Astrocyte (in vitro differentiated cells and primary cell): ENCODE measurements around the gene PTPN1. TPM values are rescaled to one million over a fixed set of nuclear protein-coding genes. Genes with fewer than 3 reads are reported as not detected.

ENCODE experiments used
- DNase-seq: peaks from one replicate; pipeline ENCODE4 v3.0.0-alpha.2; 2010; ENCODE audit warnings: low read depth
- FAIRE-seq: peaks from 2 replicates; lab custom pipeline; 2011; peaks lifted over from hg19 to GRCh38; lab: Jason Lieb, UNC
- H2AFZ ChIP-seq: 2 replicates; pipeline ENCODE4 v1.6.0; 2012; ENCODE audit warnings: low read depth, low read length, inconsistent platforms
- H3K27ac ChIP-seq: 2 replicates; pipeline ENCODE4 v1.5.1; 2011; ENCODE audit warnings: low read depth, low read length, inconsistent platforms
- H3K27me3 ChIP-seq: 2 replicates; pipeline ENCODE4 v1.6.0; 2011; ENCODE audit warnings: low read length, inconsistent platforms; ENCODE audit not compliant: insufficient read depth
- H3K36me3 ChIP-seq: 2 replicates; pipeline ENCODE4 v1.5.1; 2011; ENCODE audit warnings: low read length, inconsistent platforms; ENCODE audit not compliant: insufficient read depth
- H3K4me1 ChIP-seq: 2 replicates; pipeline ENCODE4 v1.5.1; 2011; ENCODE audit warnings: low read length, inconsistent platforms; ENCODE audit not compliant: insufficient read depth
- H3K4me2 ChIP-seq: 2 replicates; pipeline ENCODE4 v1.6.0; 2012; ENCODE audit warnings: low read length, inconsistent platforms
- H3K4me3 ChIP-seq: 2 replicates; pipeline ENCODE4 v1.5.1; 2011; ENCODE audit warnings: low read depth, mild to moderate bottlenecking, low read length, inconsistent platforms; ENCODE audit not compliant: insufficient read depth
- H3K79me2 ChIP-seq: 2 replicates; pipeline ENCODE4 v1.6.0; 2012; ENCODE audit warnings: mild to moderate bottlenecking, low read length, inconsistent platforms; ENCODE audit not compliant: insufficient read depth
- H3K9ac ChIP-seq: 2 replicates; pipeline ENCODE4 v1.6.0; 2012; ENCODE audit warnings: mild to moderate bottlenecking, low read length, inconsistent platforms
- H3K9me3 ChIP-seq: 2 replicates; pipeline ENCODE4 v1.5.1; 2012; ENCODE audit warnings: low read depth, mild to moderate bottlenecking, low read length, inconsistent platforms; ENCODE audit not compliant: insufficient read depth
- H4K20me1 ChIP-seq: 2 replicates; pipeline ENCODE4 v1.6.0; 2012; ENCODE audit warnings: low read length, inconsistent platforms; ENCODE audit not compliant: insufficient read depth
- H3K27ac Mint-ChIP-seq: one replicate; pipeline ENCODE4 v1.8.0; 2021; ENCODE audit warnings: mild to moderate bottlenecking, mixed read lengths; ENCODE audit not compliant: unreplicated experiment
- H3K27me3 Mint-ChIP-seq: one replicate; pipeline ENCODE4 v1.8.0; 2021; ENCODE audit warnings: low read depth, mixed read lengths; ENCODE audit not compliant: unreplicated experiment
- H3K36me3 Mint-ChIP-seq: one replicate; pipeline ENCODE4 v1.8.0; 2021; ENCODE audit warnings: low read depth, mixed read lengths; ENCODE audit not compliant: unreplicated experiment
- H3K4me1 Mint-ChIP-seq: one replicate; pipeline ENCODE4 v1.8.0; 2021; ENCODE audit warnings: low read depth, mixed read lengths; ENCODE audit not compliant: unreplicated experiment
- H3K4me3 Mint-ChIP-seq: one replicate; pipeline ENCODE4 v1.8.0; 2021; ENCODE audit warnings: mild to moderate bottlenecking, moderate library complexity, mixed read lengths; ENCODE audit not compliant: unreplicated experiment
- H3K9me3 Mint-ChIP-seq: one replicate; pipeline ENCODE4 v1.8.0; 2021; ENCODE audit warnings: mild to moderate bottlenecking, mixed read lengths; ENCODE audit not compliant: unreplicated experiment
- CTCF ChIP-seq: IDR thresholded peaks from 2 replicates; pipeline ENCODE4 v1.5.1; 2011; ENCODE audit warnings: low read depth, mild to moderate bottlenecking, inconsistent platforms, low read length, moderate library complexity; ENCODE audit not compliant: insufficient read depth
- EZH2 ChIP-seq: IDR thresholded peaks from 2 replicates; pipeline ENCODE4 v1.6.1; 2012; ENCODE audit warnings: mild to moderate bottlenecking, low read length, inconsistent platforms; ENCODE audit not compliant: insufficient read depth
- total RNA-seq: library from RNA; stranded (reverse); gene quantifications from 2 replicates; pipeline ENCODE4 v1.2.1, GENCODE V29; 2021

PTPN1 gene
- total RNA-seq, 1 donor from 2014 or later: 64.9 TPM

DNA sequence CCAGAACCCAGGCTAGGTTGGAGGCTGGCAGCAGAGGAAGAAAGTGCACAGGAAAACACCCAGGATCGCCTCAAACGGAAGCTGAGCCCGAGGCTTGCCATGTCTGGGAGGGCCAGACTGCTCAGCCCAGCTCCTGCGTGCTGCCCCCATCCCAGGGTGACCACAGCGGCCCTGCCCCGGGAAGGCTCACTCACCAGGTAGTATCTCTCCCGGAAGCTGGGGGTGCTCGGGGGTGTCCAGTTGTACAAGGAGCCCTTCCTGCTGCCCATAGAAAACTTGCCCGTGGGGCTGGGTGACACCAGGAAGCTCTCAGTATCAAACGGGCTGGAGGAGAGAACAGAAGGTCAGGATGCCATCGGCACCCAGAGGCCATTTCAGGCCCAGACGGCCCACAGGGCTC lies 94.3 kb downstream of the PTPN1 start:
- Mint-ChIP-seq H3K27me3 (peaks cover 10% of the 10 kb centered on the region), H3K9me3 (no peaks in the 10 kb centered on the region), H3K36me3 (no peaks in the 10 kb centered on the region), H3K4me1 (no peaks in the 10 kb centered on the region), H3K4me3 (no peak overlapping the region), H3K27ac (no peak overlapping the region)
- Histone ChIP-seq H3K9me3 (no peaks in the 10 kb centered on the region), H3K4me1 (no peaks in the 10 kb centered on the region), H3K4me2 (no peak overlapping the region), H3K4me3 (no peak overlapping the region), H3K79me2 (no peaks in the 10 kb centered on the region), H3K27me3 (no peaks in the 10 kb centered on the region), H3K9ac (no peak overlapping the region), H4K20me1 (no peaks in the 10 kb centered on the region), H2AFZ (no peak overlapping the region), H3K36me3 (no peaks in the 10 kb centered on the region), H3K27ac (no peak overlapping the region)
- no peak for DNase-seq
- TF ChIP-seq CTCF: no peak
- TF ChIP-seq EZH2: no peak
- no peak for FAIRE-seq

- Histone ChIP-seq H3K36me3 (no peaks in the 10 kb centered on the region), H2AFZ (no peak overlapping the region), H3K4me3 (no peak overlapping the region), H3K27ac (no peak overlapping the region), H3K4me1 (no peaks in the 10 kb centered on the region), H3K4me2 (no peak overlapping the region), H3K27me3 (no peaks in the 10 kb centered on the region), H3K9me3 (no peaks in the 10 kb centered on the region), H4K20me1 (no peaks in the 10 kb centered on the region), H3K79me2 (no peaks in the 10 kb centered on the region), H3K9ac (no peak overlapping the region)
- Mint-ChIP-seq H3K9me3 (no peaks in the 10 kb centered on the region), H3K4me3 (no peak overlapping the region), H3K27ac (no peak overlapping the region), H3K36me3 (no peaks in the 10 kb centered on the region), H3K4me1 (no peaks in the 10 kb centered on the region), H3K27me3 (peaks cover 9% of the 10 kb centered on the region)
- FAIRE-seq (no peak), DNase-seq (no peak)
- TF ChIP-seq EZH2 (no peak), CTCF (no peak)
Observed at GRCh38 chr20:50605136-50605535, 95.0 kb downstream of the PTPN1 start.

DNA sequence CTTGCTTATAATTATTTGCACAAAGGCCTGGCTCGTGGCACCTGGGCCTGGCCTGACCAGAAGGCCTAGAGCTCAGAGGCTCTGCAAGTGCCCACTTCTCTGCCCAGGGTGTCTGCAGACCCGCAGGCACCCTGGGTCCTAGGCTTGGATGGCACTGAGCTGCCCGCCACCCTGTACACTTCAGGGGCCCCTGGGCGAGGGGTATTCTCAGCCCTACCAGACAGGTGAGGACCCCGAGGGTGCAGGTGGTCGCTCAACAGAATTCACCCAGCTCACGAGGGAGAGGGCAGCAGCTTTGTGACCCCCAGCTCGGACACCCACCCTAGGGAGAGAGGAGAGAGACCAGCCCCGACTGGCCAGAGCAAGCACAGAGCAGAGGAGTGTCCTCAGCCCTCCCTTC lies 97.3 kb downstream of the PTPN1 start:
- Histone ChIP-seq H3K4me1 (no peaks in the 10 kb centered on the region), H2AFZ (no peak overlapping the region), H3K27ac (no peak overlapping the region), H3K4me3 (no peak overlapping the region), H3K79me2 (no peaks in the 10 kb centered on the region), H3K36me3 (no peaks in the 10 kb centered on the region), H4K20me1 (no peaks in the 10 kb centered on the region), H3K9me3 (no peaks in the 10 kb centered on the region), H3K4me2 (no peak overlapping the region), H3K27me3 (no peaks in the 10 kb centered on the region), H3K9ac (no peak overlapping the region)
- no peaks in the 10 kb centered on the region for H3K9me3 Mint-ChIP-seq
- DNase-seq: no peak
- no peaks in the 10 kb centered on the region for H3K4me1 Mint-ChIP-seq
- H3K36me3 Mint-ChIP-seq: no peaks in the 10 kb centered on the region
- TF ChIP-seq CTCF (no peak), EZH2 (no peak)
- H3K27ac Mint-ChIP-seq: no peak overlapping the region
- no peak overlapping the region for H3K4me3 Mint-ChIP-seq
- no peak for FAIRE-seq
- peaks cover 13% of the 10 kb centered on the region for H3K27me3 Mint-ChIP-seq
